C4-2B (cell line): Measurements from ENCODE around the gene CEL.
"Not testable (repeated sequence)": the region's sequence is repeated elsewhere in the genome, so short reads cannot be mapped to it uniquely, and the experiment has no call there.

Experiments
- H3K27ac ChIP-seq: fragments of 450-650 bp; 2 replicates; pipeline ENCODE4 v1.5.1; 2017
- CTCF ChIP-seq: fragments of 450-650 bp; conservative IDR thresholded peaks from 2 replicates; pipeline ENCODE4 v1.5.1; 2017; ENCODE audit warnings: mild to moderate bottlenecking
- ZFX ChIP-seq: fragments of 450-650 bp; IDR thresholded peaks from 2 replicates; pipeline ENCODE4 v1.6.1; 2017

Gene CEL

GRCh38 chr9:133073086-133074014 is 11.6 kb downstream of the CEL start:
- no peak for TF ChIP-seq ZFX
- no peak for TF ChIP-seq CTCF
- H3K27ac ChIP-seq: no peak overlapping the region

- TF ChIP-seq ZFX (no peak), CTCF (no peak)
- no peak overlapping the region for H3K27ac ChIP-seq
These were observed 12.4 kb downstream of the CEL start for GRCh38 chr9:133074111-133074651.

- no peak for TF ChIP-seq ZFX
- no peak for TF ChIP-seq CTCF
- no peak overlapping the region for H3K27ac ChIP-seq
These were observed 14.3 kb downstream of the CEL start for GRCh38 chr9:133075925-133076630.

- H3K27ac ChIP-seq: no peak overlapping the region
- TF ChIP-seq CTCF (no peak), ZFX (no peak)
These were observed 14.9 kb downstream of the CEL start for GRCh38 chr9:133076691-133077090.

- H3K27ac ChIP-seq: no peak overlapping the region
- TF ChIP-seq CTCF (no peak), ZFX (no peak)
These were observed 16.7 kb downstream of the CEL start for GRCh38 chr9:133078486-133078885.

- no peak for TF ChIP-seq ZFX
These were observed 18.4 kb downstream of the CEL start for GRCh38 chr9:133080161-133080560.

GRCh38 chr9:133080786-133081779 is 19.3 kb downstream of the CEL start:
- H3K27ac ChIP-seq: not testable (repeated sequence)

More at GRCh38 chr9:133080161-133080560, 18.4 kb downstream of the CEL start:
- no peak overlapping the region for H3K27ac ChIP-seq

- H3K27ac ChIP-seq: not testable (repeated sequence)
These were observed 20.3 kb downstream of the CEL start for GRCh38 chr9:133081957-133082644.

GRCh38 chr9:133083688-133084087 is 21.9 kb downstream of the CEL start:
- H3K27ac ChIP-seq: not testable (repeated sequence)

GRCh38 chr9:133086212-133086860 is 24.6 kb downstream of the CEL start:
- not testable (repeated sequence) for H3K27ac ChIP-seq
